Smooth muscle cell (in vitro differentiated cells): ENCODE results near the gene C14orf180. TPM values are rescaled to one million over a fixed set of nuclear protein-coding genes. Genes with fewer than 3 reads are reported as not detected.

Experiments
- DNase-seq: peaks from one replicate; lab custom pipeline; 2025; ENCODE audit not compliant: unreplicated experiment; lab: John Stamatoyannopoulos, UW
- H2AFZ ChIP-seq: fragments of 200-600 bp; sonication (generic); 2 replicates; pipeline ENCODE4 v1.6.0; 2016; ENCODE audit warnings: antibody characterized with exemption, low read depth, mild to moderate bottlenecking
- H3F3A ChIP-seq: fragments of 200-600 bp; sonication (generic); 2 replicates; pipeline ENCODE4 v1.6.0; 2017; ENCODE audit warnings: antibody characterized with exemption, low read depth
- H3K27ac ChIP-seq: fragments of 200-600 bp; sonication (generic); 2 replicates; pipeline ENCODE4 v1.5.1; 2016; ENCODE audit warnings: low read depth, mild to moderate bottlenecking
- H3K27me3 ChIP-seq: fragments of 200-600 bp; sonication (generic); 2 replicates; pipeline ENCODE4 v1.6.1; 2016; ENCODE audit warnings: low read depth, mild to moderate bottlenecking
- H3K36me3 ChIP-seq: fragments of 200-600 bp; sonication (generic); 2 replicates; pipeline ENCODE4 v1.5.1; 2016; ENCODE audit warnings: low read depth
- H3K4me1 ChIP-seq: fragments of 200-600 bp; sonication (generic); 2 replicates; pipeline ENCODE4 v1.5.1; 2016; ENCODE audit warnings: low read depth
- H3K4me2 ChIP-seq: fragments of 200-600 bp; sonication (generic); 2 replicates; pipeline ENCODE4 v1.6.0; 2016; ENCODE audit warnings: mild to moderate bottlenecking
- H3K4me3 ChIP-seq: fragments of 200-600 bp; sonication (generic); 2 replicates; pipeline ENCODE4 v1.5.1; 2016; ENCODE audit warnings: mild to moderate bottlenecking
- H3K79me2 ChIP-seq: fragments of 200-600 bp; sonication (generic); 2 replicates; pipeline ENCODE4 v1.6.0; 2016; ENCODE audit warnings: low read depth, mild to moderate bottlenecking
- H3K9ac ChIP-seq: fragments of 200-600 bp; sonication (generic); 2 replicates; pipeline ENCODE4 v1.6.0; 2016; ENCODE audit warnings: low read depth
- H3K9me3 ChIP-seq: fragments of 200-600 bp; sonication (generic); replicated peaks from 2 replicates; pipeline ENCODE4 v1.5.1; 2016; ENCODE audit warnings: low read depth
- H4K20me1 ChIP-seq: fragments of 200-600 bp; sonication (generic); 2 replicates; pipeline ENCODE4 v1.6.0; 2016; ENCODE audit warnings: low read depth
- WGBS: methylation state at CpG from one replicate; pipeline ENCODE4 v1.1.7; 2016; ENCODE audit warnings: low lambda C conversion rate; 5-methylcytosine and 5-hydroxymethylcytosine counted together
- polyA plus RNA-seq: library from polyadenylated mRNA; unstranded; fragments of >200 nt; fragmentation: Nextera tagmentation; extraction: Ambion mirVana; gene quantifications from 2 replicates; pipeline ENCODE4 v1.2.1, GENCODE V29; 2016
- total RNA-seq: library from RNA; depleted of rRNA; stranded (reverse); fragments of >200 nt; gene quantifications from 2 replicates; pipeline ENCODE4 v1.2.3, GENCODE V29; 2014
- TF ChIP-seq, protein P1 (sequence below): fragments of 200-600 bp; sonication (generic); IDR thresholded peaks from 2 replicates; pipeline ENCODE4 v1.5.1; 2017; ENCODE audit warnings: borderline replicate concordance, mild to moderate bottlenecking, antibody characterized with exemption; ENCODE audit not compliant: insufficient read depth, poor library complexity, severe bottlenecking

The C14orf180 gene
- total and polyA plus RNA-seq, 2 experiments from 2014 or later = 0.63 to 1.2 TPM

DNA sequence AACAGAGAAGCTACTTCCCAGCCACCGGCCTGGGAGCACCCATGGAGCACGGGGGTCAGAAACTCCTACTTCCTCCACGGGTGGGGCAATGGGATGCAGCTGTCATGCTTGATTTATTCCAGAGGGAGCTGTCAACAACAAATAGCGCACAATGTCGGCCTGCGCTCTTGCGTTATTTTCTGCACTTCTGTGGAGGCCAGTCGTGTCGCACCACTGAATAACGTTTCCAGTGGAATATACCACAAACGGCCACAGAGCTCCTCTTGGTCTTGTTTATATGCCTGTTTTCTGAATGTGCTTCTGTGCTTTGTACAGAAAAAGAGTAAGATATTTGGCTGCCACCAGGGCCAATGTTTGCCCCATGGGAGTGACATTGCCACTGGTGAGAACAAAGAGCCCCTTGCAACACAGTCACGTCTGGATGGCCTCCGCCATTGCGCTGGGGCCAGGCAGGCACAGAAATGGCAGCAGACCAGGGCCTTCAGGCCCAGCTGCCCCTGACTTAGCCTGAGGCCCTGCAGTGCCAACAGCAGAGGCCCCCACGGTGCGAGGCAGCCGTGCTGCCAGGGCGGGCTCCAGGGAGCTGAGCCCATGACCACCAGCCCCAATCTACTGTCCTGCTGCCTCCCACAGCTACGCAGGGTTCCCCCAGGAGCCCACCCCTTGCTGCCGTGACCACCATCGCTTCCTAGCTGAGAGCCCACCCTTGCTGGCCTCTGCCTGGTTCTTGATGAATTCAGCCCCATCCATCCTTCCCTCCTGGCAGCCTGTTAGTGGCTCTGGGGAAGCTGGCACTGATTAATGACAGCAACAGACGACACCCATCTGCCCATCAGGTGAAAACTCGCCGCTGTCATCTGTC is 53.9 kb downstream of the C14orf180 start:
- WGBS = 91% methylated on average over 24 of the region's 24 CpGs
- Histone ChIP-seq H3K4me3 (no peak overlapping the region), H3K79me2 (no peaks in the 10 kb centered on the region)

DNA sequence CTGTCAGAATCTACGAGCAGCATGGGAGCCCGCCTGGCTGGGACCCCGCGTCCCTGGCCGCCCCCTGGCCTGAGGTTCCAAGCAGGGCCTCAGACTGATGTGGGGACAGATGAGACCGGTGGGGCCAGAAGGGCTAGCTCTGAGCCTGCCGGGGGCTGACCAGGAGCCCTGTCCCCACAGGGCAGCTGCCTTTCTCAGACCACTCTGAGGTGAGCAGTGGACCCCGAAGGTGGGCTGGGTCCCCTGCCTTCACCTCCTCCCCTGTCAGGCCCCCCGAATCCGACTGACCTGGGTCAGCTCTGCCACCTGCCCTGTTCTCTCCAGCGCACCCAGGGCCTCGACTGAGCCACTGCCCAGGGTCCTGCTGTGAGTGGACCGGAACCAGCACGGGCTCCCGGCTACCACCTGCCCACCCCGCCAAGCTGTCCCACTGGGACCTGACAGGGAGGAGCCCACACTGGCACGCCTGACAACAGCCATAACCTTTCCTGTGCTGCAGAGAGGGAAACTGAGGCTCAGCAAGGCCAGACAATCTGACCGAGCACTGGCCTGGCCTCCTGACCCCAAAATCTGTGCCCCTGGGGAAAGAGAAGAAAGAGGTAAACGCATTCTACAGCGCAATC is 54.7 kb downstream of the C14orf180 start:
- 93% methylated on average over 20 of the region's 20 CpGs for WGBS
- no peak for DNase-seq

More for the DNA sequence above, 53.9 kb downstream of the C14orf180 start:
- Histone ChIP-seq H3K27me3 (no peaks in the 10 kb centered on the region), H4K20me1 (no peaks in the 10 kb centered on the region), H3F3A (no peaks in the 10 kb centered on the region), H3K27ac (no peak overlapping the region), H3K36me3 (no peaks in the 10 kb centered on the region), H3K9ac (no peak overlapping the region), H3K4me2 (no peak overlapping the region), H3K4me1 (no peaks in the 10 kb centered on the region), H3K9me3 (no peaks in the 10 kb centered on the region), H2AFZ (no peak overlapping the region)
- DNase-seq = no peak
- TF ChIP-seq, protein P1, sequence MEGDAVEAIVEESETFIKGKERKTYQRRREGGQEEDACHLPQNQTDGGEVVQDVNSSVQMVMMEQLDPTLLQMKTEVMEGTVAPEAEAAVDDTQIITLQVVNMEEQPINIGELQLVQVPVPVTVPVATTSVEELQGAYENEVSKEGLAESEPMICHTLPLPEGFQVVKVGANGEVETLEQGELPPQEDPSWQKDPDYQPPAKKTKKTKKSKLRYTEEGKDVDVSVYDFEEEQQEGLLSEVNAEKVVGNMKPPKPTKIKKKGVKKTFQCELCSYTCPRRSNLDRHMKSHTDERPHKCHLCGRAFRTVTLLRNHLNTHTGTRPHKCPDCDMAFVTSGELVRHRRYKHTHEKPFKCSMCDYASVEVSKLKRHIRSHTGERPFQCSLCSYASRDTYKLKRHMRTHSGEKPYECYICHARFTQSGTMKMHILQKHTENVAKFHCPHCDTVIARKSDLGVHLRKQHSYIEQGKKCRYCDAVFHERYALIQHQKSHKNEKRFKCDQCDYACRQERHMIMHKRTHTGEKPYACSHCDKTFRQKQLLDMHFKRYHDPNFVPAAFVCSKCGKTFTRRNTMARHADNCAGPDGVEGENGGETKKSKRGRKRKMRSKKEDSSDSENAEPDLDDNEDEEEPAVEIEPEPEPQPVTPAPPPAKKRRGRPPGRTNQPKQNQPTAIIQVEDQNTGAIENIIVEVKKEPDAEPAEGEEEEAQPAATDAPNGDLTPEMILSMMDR = no peak

DNA sequence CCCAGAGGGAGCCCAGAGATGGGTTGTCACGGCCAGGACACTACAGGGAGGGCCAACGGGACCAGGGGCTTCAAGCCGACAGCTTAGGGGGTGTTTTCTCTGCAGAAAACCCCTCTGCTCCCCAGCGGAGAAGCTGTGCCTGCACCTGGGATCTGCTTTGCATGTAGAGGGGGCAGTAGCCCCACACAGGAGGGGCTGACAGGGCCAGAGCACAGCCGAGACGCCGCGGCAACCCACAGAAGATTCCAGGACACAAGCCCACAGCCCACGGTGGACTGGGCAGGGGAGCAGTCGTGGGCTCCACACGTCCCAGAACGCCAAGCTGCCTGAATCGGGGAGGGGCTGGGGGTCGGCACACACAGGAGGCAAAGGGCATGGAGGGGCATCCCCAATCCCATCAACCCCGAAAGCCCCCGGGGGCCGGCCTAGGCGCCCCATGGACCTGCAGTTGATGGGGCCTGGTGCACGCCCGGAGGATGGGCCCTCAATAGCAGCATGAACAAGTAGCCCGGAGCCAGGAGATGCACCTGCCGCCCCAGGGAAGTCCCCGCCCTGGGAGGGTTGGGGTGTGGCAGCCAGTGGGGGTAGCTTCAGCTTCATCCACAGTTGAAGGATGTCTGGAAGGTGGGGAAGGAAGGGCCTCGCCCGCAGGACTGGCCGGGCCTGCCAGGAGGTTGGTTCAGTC is 55.5 kb downstream of the C14orf180 start:
- WGBS = 90% methylated on average over 21 of the region's 26 CpGs
- TF ChIP-seq, protein P1 = no peak

More for the DNA sequence above, 54.7 kb downstream of the C14orf180 start:
- no peaks in the 10 kb centered on the region for H3K79me2 ChIP-seq
- H3K4me3 ChIP-seq = no peak overlapping the region
- no peaks in the 10 kb centered on the region for H3K4me1 ChIP-seq
- no peak overlapping the region for H2AFZ ChIP-seq
- no peaks in the 10 kb centered on the region for H3K36me3 ChIP-seq
- H3K27ac ChIP-seq = no peak overlapping the region
- no peak overlapping the region for H3K9ac ChIP-seq
- TF ChIP-seq, protein P1 = no peak
- no peaks in the 10 kb centered on the region for H3F3A ChIP-seq
- no peaks in the 10 kb centered on the region for H3K27me3 ChIP-seq
- no peak overlapping the region for H3K4me2 ChIP-seq
- H4K20me1 ChIP-seq = no peaks in the 10 kb centered on the region
- H3K9me3 ChIP-seq = no peaks in the 10 kb centered on the region

More for the DNA sequence above, 55.5 kb downstream of the C14orf180 start:
- Histone ChIP-seq H3K9me3 (no peaks in the 10 kb centered on the region), H3F3A (no peaks in the 10 kb centered on the region), H3K4me2 (no peak overlapping the region), H2AFZ (no peak overlapping the region), H3K4me1 (no peaks in the 10 kb centered on the region), H3K36me3 (no peaks in the 10 kb centered on the region), H3K9ac (no peak overlapping the region), H3K79me2 (no peaks in the 10 kb centered on the region), H4K20me1 (no peaks in the 10 kb centered on the region), H3K4me3 (no peak overlapping the region), H3K27ac (no peak overlapping the region), H3K27me3 (no peaks in the 10 kb centered on the region)
- DNase-seq = no peak
